Naive B cell (primary cell): Measurements from ENCODE around the gene NXPH1. TPM values are rescaled to one million over a fixed set of nuclear protein-coding genes. Genes with fewer than 3 reads are reported as not detected.

Experiments
- polyA plus RNA-seq, 6 donors: library from polyadenylated mRNA; unstranded; fragments of 300-500 nt; fragmentation: Illumina TruSeq; gene quantifications; one replicate each; pipeline ENCODE4 v1.2.3, GENCODE V29; 2021; ENCODE audit warnings: low read depth in 6 of 6

NXPH1 gene
- polyA plus RNA-seq, 6 donors from 2014 or later, result not detected

Other genes starting within 250 kb of the NXPH1 start
- gene ICA1, start 171.4 kb upstream of the NXPH1 start, polyA plus RNA-seq, result under 1 TPM in 4 of 6 donors, not detected in 2; 0.13 to 0.22 (median 0.19) TPM